ENCODE data around the gene MAGEA11.
"Not testable (repeated sequence)": the region's sequence is repeated elsewhere in the genome, so short reads cannot be mapped to it uniquely, and the experiment has no call there.

DNA sequence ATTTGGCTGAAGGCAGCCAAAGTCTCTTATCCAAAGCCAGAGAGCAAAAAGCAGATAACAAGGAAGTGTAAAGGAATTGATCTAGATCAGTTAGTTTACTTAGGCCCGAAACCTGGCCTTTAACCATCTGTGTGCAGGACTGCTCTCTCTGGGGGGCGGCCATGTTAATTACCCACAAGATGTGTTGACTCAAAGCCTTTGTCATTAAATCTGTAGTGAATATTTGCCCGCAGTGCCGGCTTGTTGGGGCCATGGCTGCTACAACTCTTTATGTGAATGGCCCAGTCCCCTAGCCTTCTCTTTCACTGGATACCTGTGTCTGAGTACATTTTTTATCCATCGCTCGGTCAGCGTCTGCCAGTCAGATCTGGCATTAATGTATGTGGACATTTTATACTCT lies 15.4 kb downstream of the MAGEA11 start:
- TF ChIP-seq, protein P1, sequence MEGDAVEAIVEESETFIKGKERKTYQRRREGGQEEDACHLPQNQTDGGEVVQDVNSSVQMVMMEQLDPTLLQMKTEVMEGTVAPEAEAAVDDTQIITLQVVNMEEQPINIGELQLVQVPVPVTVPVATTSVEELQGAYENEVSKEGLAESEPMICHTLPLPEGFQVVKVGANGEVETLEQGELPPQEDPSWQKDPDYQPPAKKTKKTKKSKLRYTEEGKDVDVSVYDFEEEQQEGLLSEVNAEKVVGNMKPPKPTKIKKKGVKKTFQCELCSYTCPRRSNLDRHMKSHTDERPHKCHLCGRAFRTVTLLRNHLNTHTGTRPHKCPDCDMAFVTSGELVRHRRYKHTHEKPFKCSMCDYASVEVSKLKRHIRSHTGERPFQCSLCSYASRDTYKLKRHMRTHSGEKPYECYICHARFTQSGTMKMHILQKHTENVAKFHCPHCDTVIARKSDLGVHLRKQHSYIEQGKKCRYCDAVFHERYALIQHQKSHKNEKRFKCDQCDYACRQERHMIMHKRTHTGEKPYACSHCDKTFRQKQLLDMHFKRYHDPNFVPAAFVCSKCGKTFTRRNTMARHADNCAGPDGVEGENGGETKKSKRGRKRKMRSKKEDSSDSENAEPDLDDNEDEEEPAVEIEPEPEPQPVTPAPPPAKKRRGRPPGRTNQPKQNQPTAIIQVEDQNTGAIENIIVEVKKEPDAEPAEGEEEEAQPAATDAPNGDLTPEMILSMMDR (conservative IDR thresholded peaks at IDR 0.05; ENCODE audit: low read depth, low read length): not testable (repeated sequence)
- not testable (repeated sequence) for TF ChIP-seq POLR2A (IDR thresholded peaks at IDR 0.05; ENCODE audit: low read depth, low read length); RAD21 (IDR thresholded peaks at IDR 0.05; ENCODE audit: low read length); CEBPB (IDR thresholded peaks at IDR 0.05; ENCODE audit: low read depth, low read length); MAFK (IDR thresholded peaks at IDR 0.05; ENCODE audit: low read depth, low read length); CHD1 (IDR thresholded peaks at IDR 0.05; ENCODE audit: low read depth, low read length); SMC3 (IDR thresholded peaks at IDR 0.05; ENCODE audit: low read depth, low read length); RFX5 (IDR thresholded peaks at IDR 0.05; ENCODE audit: low read depth, low read length); NFE2L2 (IDR thresholded peaks at IDR 0.05; ENCODE audit: low read depth, low read length); BHLHE40 (IDR thresholded peaks at IDR 0.05; ENCODE audit: low read depth, low read length); MAZ (IDR thresholded peaks at IDR 0.05; ENCODE audit: borderline replicate concordance, low read depth, low read length)
